HG02623 (cell line): ENCODE data around the gene CEP20.
"Not testable (repeated sequence)": the region's sequence is repeated elsewhere in the genome, so short reads cannot be mapped to it uniquely, and the experiment has no call there.

Source experiments
- ATAC-seq: cut with Tn5 transposase; IDR thresholded peaks from one replicate; pipeline ENCODE4 v1.9.1; 2021; ENCODE audit warnings: moderate library complexity; ENCODE audit not compliant: unreplicated experiment

CEP20 gene

DNA sequence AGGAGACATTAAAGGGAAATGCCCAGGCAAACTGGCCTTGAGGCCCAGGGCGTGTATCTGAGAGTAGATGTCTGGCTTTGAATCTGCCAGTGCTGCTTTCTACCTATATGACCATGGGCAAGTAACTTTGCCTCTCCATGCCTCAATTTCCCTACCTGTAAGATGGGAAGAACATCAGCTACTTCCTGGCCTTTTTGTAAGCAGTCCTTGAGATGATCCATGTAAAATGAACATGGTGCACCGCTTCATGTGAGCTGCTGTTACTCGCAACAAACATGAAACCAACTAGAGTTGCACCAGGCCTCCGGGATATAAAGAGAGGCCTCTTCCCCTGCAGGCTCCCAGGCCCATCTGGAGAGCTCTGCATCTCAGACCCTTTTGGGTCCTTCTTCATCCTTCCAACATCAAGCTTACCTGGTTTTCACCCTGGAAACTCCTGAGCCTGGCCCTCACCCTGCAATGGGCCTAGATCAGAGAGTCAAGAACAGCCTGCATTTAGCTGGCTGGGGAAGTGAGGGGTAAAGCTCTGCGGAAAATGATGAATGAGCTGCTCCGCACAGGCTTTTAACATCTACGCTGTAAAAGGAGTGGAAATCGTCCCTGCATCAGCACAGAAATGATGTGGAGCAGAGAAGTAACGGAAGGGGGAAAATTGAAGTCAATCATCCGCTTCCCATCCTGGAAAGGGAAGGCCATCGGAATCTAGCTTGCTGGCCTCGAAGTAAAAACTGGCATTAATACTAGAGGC lies 29.3 kb downstream of the CEP20 start:
- no peak for ATAC-seq

DNA sequence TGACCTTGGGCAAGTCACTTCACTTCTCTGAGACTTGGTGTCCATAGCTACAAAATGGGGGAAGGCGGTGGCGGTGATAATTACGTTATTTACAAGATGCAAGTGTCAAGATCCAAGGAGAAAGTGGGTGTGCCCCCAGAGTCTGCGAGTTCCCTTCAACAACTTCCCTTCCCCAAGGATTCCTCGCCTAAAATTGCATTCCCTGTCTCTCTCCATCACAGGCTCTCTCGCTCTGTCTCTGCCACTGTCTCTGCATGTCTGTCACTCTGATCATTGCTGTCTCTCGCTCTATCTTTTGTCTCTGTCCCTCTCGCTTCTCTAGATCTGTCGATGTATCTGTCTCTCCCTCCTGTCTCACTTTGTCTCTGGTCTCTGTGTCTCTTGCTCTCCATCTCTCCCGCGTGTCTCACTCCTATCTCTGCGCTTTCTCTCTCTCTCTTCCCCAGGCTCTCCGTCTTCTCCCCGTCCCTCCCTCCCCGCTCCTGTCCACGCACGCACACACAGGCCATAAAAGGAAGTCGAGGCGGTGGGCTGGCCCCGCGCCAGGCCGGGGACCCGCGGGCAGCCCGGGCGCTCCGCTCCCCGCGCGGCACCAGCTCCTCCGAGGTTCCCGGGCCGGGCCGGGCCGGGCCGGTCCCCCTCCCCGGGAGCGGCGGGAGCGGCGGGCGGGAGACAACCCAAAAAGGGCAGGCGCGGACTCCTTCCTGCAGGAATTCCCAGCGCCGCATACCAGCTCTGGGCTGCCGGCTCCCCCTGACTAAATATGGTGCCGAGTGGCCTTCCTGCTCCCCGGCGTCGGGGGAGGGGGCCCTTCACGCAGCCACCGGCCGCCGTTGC lies 30.5 kb downstream of the CEP20 start:
- no peak for ATAC-seq

DNA sequence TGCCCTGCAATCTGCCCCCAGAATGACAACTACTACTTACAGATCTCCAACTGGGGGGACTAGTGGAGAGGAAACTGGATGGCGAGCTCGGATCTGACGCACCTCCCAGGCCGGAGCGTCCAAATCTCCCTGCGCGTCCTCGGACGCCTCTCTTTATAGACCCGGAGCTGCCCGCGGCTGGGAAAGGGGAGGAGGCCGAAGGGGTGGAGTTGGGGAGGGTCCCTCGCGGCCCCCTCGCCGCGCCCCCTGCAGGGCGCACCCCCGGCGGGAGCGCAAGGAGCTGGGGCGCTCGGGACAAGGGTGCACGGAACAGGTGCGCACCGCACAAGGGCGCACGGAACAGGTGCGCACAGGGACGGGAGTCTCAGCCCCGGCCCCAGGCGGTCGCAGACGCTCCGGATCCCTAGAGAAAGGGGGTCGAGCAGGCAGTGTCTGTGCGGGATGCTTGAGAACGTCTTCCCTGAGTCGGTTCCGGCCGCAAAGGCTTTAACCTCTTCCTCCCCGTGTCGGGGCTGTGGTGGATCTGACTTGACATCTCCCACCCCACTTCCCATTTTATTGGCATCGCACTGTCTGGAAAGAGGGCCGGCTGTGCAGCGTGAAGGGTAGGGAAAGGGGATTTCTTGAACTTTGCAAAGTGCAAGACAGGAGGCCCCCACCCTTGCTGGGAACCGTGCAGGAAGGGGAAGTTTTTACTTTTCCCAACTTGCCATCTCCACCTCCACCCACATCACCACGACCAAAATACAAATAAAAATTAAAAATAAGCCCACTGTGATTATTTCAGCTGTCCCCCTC lies 31.3 kb downstream of the CEP20 start, which contains the start of gene MYH11:
Gene MYH11, minus strand, starts transcription at position 128 of the 798 bp plus-strand sequence. CDS start 18,776 bp downstream, outside the sequence.
- ATAC-seq: no peak

DNA sequence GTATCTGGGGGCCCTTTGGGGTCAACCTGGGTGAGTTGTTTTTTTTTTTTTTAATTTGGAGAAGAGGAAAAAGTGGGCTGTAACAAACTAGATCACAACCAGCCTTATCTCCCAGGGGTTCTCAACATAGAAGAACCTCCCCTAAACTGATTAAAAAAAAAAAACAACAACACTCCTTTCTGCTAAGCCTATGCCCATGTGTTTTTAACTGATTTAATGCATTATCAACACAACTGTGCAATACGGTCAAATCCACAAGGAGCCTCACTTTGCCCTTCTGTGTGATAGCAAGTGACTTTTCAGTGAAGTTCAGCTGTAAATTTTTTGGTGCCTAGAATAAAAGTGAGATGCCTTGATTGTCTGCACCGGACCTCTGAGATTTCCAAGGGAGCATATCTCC lies 32.2 kb downstream of the CEP20 start:
- ATAC-seq: no peak

DNA sequence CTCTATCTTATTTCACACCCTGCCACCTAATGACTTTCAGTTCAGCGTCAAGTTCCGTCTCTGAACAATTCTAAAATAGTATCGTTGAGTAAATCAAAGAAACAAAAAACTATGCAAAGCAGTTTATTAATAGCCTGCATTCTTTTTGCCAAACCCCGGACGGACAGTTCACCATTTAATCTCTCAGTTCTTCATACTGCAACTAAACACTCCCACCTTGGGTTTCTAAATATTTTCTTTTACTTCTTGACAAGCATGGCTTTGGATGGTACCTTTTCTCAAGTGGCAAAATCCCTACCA lies 32.7 kb downstream of the CEP20 start:
- peak; percentile 75 for ATAC-seq

DNA sequence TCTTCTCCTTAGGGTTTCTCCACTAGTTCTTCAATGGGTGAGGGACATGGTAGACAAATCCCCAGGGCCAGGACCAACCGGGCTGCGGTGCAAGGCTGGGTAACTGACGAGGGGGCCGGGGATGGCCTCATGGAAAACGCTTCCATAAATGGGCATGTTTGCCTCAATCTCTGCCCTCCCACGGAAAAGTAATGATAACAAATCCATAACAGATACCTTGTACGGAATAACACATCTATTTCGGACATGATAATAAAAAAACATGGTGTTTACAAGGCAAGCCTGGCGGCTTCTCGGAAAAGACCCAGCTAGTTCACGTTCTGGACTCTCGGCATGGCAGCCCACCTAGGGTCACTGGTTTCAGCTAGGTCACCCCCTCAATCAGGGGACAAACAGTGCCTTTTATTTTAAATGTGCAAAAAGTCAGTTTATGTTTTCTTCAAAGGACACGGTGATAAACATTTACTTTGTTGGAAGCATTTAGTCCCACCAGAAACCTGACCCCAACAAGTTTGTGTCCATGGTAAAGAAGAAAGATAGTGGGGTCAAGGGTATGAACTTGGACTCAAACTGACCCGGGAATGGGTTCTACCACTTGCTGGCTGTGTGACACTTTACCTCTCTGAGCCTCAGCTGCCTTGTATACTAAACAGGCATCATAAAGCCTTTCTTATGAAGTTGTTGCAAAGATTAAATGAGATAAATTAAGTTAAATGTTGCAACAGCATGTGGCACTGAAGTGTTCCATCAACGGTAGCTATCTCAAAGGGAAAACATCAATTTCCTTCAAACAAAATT lies 33.3 kb downstream of the CEP20 start:
- ATAC-seq: peak; percentile 15

DNA sequence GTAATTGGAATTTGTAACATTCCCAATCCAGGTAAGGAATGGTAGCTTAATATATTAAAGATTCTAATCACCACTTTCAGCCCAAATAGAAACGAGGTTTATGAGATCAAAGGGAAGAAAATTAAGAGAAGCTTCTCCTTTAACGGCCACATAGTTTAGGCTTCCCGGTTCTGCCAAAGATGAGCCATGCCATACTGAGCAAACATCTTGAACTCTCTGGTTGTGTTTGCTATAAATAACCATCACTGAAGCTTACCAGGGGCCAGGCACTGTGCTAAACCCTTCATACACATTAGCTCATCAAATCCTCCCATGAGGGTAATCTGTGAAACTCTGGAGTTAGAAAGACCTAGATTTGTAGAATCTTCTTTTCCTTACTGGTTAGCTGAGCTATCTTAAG lies 34.3 kb downstream of the CEP20 start:
- no peak for ATAC-seq

DNA sequence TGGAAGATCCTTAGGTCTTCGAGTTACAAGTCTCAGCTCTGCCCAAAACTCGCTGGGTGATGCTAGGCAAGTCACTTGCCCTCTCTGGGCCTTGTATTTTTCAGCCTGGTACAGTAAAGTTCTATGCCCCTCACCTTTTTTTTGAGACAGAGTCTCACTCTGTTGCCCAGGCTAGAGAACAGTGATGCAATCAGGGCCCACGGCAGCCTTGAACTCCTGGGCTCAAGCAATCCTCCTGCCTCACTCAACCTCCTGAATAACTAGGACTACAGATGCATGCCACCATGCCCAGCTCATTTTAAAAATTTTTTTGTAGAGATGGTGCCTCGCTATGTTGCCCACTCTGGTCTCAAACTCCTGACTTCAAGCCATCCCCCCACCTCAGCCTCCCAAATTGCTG lies 35.4 kb downstream of the CEP20 start:
- ATAC-seq: no peak

DNA sequence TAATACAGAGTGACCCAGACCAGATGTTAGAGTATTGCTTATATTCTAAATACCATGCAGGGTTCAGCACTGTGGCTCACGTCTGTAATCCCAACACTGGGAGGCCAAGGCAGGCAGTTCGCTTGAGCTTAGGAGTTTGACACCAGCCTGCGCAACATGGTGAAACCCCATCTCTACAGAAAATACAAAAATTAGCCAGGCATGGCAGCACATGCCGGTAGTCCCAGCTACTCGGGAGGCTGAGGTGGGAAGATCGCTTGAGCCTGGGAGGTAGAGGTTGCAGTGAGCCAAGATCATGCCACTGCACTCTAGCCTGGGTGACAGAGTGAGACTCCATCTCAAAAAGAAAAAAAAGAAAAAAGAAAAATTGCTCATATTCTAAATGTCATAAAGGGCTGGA lies 37.8 kb downstream of the CEP20 start:
- not testable (repeated sequence) for ATAC-seq

DNA sequence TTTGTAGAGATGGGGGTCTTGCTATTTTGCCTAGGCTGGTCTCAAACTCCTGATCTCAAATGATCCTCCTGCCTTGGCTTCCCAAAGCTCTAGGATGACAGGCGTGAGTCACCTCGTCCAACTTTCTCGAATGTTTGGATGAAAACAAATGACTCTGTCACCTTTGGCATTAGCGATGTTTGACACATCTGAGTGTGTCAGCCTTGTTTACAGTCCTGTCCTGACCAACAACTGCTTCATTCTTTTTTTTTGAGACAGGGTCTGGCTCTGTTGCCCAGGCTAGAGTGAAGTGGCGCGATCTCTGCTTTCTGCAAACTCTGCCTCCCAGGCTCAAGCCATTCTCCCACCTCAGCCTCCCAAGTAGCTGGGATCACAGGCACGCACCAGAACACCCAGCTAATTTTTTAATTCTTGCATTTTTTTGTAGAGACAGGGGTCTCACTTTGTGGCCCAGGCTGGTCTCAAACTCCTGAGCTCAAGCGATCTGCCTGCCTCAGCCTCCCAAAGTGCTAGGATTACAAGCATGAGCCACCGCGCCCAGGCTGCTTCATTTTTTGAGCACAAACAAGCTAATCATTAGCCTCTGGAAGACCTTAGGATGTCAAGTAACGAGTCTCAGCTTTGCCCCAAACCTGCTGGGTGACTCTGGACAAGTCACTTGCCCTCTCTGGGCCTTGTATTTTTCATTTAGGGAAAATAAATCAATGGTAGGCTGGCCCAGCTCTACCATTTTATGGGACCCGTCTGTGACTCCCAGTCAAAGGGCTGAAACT lies 39.0 kb downstream of the CEP20 start:
- ATAC-seq: no peak

DNA sequence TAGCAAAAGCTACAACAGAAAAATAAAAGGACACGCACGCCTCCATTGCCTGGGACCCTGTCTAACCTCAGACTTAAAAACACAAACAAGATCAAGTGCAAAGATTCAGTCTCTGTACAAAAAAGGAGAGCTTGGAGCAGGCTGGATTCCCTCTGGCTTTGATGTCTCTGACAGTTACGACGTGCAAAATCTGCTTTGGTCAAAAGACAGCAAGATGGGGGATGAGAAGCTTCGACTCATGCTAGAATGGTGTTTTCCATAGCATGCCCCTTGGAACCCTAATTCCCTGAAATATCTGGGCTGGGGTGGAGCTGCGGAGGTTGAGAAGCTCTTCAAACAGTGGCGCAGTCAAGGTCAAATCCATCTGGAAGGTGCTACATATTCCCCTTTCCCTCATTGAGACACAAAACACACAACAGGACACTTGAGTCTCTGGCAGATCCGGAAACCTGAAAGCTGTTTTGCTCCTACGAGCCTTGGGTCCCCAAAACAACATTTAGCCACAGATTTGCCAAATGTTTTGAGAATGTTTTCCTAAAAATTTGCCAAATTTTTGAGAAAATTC lies 40.7 kb downstream of the CEP20 start:
- no peak for ATAC-seq

DNA sequence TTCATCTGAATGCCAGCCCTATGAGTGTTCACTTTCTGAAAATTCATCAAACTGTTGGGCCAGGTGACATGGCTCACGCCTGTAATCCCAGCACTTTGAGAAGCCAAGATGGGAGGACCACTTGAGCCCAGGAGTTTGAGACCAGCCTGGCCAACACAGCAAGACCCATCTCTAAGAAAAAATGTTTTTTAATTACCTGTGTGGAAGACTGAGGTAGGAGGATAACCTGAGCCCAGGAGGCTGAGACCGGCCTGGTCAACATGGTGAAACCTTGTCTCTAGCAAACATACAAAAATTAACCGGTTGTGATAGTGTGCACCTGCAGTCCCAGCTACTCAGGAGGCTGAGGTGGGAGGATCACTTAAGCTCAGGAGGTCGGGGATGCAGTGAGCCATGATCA lies 41.9 kb downstream of the CEP20 start:
- ATAC-seq: no peak

DNA sequence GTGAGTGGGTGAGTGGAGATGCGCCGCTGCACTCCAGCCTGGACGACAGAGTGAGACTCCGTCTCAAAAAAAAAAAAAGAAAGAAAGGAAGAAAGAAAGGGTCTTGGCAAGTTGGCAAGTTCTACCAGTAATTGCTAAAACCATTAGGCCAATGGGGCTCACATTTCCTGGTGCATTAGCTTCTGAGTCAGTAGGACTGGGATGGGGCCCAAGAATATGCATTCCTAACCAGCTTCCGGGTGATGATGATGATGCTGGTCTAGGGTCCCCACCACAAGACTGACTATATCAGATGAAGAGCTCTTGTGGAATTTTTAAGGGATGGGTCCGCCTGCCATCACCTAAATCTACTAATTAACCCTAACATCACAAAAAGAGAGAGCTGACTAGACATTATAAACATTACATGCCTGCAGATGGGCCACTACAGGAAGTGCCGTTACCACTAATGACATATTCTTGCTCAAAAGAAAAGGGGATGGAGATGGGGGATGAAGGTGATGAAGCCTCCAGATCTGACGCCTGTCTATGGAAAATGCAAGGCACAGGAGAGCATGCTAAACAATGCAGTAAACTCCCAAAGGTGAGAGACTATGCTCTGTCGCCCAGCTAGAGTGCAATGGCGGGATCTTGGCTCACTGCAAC lies 44.6 kb downstream of the CEP20 start:
- no peak for ATAC-seq

DNA sequence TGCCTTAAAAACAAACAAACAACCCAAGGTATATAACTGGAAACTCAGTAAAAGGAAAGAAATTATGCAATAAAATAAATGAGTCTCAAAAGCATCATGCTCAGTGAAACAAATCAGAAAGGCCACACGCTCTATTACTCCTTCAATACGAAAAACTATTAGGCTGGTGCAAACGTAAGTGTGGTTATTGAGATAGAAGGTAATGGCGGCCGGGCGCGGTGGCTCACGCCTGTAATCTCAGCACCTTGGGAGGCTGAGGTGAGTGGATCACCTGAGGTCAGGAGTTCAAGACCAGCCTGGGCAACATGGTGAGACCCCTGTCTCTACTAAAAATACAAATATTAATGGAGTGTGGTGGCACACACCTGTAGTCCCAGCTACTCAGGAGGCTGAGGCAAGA lies 49.2 kb downstream of the CEP20 start:
- ATAC-seq: not testable (repeated sequence)

DNA sequence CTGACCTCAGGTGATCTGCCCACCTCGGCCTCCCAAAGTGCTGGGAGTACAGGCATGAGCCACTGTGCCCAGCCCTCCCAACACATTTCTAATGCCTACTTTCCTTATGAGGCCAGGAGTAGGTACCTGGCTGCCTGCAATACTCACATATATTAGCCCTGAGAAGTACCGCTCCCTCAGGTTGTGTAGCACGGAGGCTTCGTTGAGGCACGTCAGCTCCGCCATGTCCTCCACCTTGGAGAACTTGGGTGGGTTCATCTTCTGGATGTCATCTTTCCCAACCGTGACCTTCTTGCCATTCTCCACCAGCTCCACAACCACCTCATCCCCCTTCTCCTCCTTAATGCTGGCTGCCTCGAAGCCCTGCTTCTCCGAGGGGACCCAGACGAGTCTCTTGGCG lies 50.6 kb downstream of the CEP20 start:
- no peak for ATAC-seq

DNA sequence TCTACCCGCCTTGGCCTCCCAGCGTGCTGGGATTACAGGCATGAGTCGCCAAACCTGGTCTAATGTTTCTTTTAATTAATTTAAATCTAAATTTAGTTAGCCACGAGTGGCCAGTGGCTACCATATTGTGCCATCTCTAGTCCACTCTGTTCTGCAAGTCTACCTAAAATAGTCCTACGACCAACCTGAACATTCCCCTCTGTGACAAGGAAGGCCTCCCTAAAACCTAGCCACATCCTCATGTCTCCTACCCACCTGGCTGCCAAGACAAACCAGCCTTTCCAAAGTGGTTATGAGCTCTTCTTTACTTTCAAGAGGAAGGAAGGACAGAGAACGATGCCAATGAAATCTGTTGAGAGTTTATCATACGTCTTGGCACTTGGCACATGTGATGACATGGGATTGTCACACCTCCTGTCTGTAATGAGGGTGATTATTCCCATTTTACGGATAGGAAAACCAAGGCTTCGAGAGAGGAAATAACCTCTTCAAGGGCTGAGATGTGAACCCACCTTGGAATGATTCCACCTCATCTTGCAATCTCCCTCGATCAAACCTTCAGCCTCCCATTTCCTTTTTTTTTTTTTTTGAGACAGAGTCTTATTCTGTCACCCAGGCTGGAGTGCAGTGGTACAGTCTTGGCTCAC lies 51.3 kb downstream of the CEP20 start:
- ATAC-seq: no peak

DNA sequence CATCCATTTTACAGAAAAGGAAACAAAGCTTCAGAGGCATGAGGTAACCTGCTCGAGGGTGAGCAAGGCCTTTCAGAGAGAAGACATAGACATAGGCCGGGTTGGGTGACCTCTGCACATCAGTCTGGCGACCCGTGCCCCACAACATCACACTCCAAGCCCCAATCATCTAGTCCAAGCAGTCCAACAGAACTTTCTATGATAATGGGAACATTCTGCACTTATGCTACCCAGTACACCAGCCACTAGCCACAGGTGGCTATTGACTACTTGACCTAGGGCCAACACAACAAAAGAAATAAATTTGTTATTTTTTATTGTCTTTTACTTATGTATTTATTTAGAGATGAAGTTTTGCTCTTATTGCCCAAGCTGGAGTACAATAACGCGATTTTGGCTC lies 52.3 kb downstream of the CEP20 start:
- no peak for ATAC-seq

DNA sequence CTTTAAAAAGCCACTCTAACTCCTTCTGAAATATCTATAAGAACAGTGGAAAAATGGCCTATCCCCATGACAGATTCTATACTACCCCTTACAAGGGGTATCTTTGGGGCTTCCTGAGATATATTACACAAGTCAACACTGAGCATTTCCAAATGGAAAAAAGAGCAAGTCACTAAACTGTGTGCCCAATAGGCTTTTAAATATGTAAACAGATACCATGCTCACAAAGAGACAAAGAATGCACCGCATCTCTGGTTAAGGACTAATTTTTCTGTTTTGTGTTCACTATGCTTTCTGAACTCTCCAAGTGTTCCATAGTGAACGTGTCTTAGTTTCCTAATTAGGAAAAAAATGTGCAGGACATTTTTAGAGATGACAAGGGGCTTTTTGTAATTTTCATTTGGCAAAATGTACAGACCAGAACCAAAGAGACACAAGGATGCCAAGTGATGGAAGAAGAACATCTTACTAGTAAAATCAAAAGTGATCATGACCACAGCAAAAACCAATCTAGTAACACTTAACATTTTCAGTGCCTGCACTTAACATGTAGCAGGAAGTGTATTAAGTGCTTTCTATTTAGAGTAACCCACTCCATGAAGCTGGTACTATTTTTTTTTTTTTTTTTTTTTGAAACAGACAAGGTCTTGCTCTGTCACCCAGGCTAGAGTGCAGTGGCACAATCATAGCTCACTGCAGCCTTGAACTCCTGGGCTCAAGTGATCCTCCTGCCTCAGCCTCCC lies 53.1 kb downstream of the CEP20 start:
- ATAC-seq: no peak
